K562 (cell line): ENCODE results near the gene YIPF4.

Experiments
- CBX2 ChIP-seq: fragments of 200-600 bp; sonication (generic); IDR thresholded peaks from one replicate; pipeline ENCODE4 v1.6.1; 2012; ENCODE audit warnings: mild to moderate bottlenecking, low read length, inconsistent platforms; ENCODE audit not compliant: insufficient read depth, poor library complexity, severe bottlenecking
- HIVEP1 ChIP-seq: fragments of 250-450 bp; sonication (Bioruptor Pico); IDR thresholded peaks from 2 replicates; pipeline ENCODE4 v1.4.0; 2020; ENCODE audit warnings: mild to moderate bottlenecking
- MAZ ChIP-seq, 2 experiments: fragments of 450-650 bp in 1 of 2; sonication (generic) in 1 of 2; formaldehyde crosslinking; IDR thresholded peaks in 1 of 2; conservative IDR thresholded peaks in 1 of 2; 2 replicates each; pipeline versions ENCODE4 v1.4.0 to v1.5.0; 2020; ENCODE audit warnings: mild to moderate bottlenecking in 1 of 2, missing genetic modification reagents in 1 of 2
- TCF7 ChIP-seq: sonication (generic); IDR thresholded peaks from 2 replicates; pipeline ENCODE4 v1.6.1; 2016; ENCODE audit warnings: antibody characterized with exemption, borderline replicate concordance
- ZBTB33 ChIP-seq: sonication (generic); formaldehyde crosslinking; IDR thresholded peaks from 2 replicates; pipeline ENCODE4 v1.8.1; 2023; ENCODE audit warnings: mild to moderate bottlenecking, missing genetic modification reagents
- ZNF121 ChIP-seq: sonication (generic); formaldehyde crosslinking; conservative IDR thresholded peaks from 2 replicates; pipeline ENCODE4 v1.8.0; 2022; ENCODE audit warnings: missing genetic modification reagents
- TF ChIP-seq, protein P1 (sequence below): sonication (generic); formaldehyde crosslinking; IDR thresholded peaks from 2 replicates; pipeline ENCODE4 v1.8.1; 2023; ENCODE audit warnings: mild to moderate bottlenecking, missing genetic modification reagents, moderate library complexity
- TF ChIP-seq, protein P2 (sequence below), 3 experiments: IDR thresholded peaks in 2 of 3; conservative IDR thresholded peaks in 1 of 3; 2 replicates each; pipeline ENCODE4 v1.5.1; 2011 to 2012; ENCODE audit warnings: low read length in 3 of 3, mild to moderate bottlenecking in 3 of 3, control low read depth in 2 of 3, improper control_type of control experiment in 1 of 3, inconsistent platforms in 1 of 3, low read depth in 1 of 3, mixed read lengths in 1 of 3, moderate library complexity in 1 of 3; ENCODE audit not compliant: insufficient read depth in 2 of 3
- TF ChIP-seq, protein P3 (sequence below): fragments of 250-450 bp; sonication (Bioruptor Pico); IDR thresholded peaks from 2 replicates; pipeline ENCODE4 v1.8.0; 2021; ENCODE audit warnings: moderate library complexity, mild to moderate bottlenecking, inconsistent platforms
- TF ChIP-seq, protein P4 (sequence below): sonication (generic); formaldehyde crosslinking; IDR thresholded peaks from 2 replicates; pipeline ENCODE4 v1.9.0; 2022; ENCODE audit warnings: mild to moderate bottlenecking, missing genetic modification reagents

DNA sequence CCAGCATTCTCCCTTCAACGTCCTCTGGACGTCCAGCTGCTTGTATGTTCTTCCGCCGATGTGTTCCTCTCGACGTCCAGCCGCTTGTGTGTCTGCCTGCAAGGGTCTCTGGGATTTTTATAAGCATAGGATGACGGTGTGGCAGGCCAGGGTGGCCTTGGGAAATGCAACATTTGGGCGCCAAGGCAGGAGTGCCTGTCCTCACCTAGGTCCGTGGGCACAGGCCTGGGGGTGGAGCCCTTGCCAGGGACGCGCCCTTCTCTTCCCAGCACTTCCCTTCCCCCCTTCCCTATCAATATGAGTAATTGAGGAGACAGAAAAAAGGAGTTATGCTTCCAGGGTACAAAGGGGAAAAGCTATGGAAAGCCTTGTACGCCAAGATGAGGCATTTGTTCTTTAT is 19.5 kb upstream of the YIPF4 start:
- TF ChIP-seq, protein P1, sequence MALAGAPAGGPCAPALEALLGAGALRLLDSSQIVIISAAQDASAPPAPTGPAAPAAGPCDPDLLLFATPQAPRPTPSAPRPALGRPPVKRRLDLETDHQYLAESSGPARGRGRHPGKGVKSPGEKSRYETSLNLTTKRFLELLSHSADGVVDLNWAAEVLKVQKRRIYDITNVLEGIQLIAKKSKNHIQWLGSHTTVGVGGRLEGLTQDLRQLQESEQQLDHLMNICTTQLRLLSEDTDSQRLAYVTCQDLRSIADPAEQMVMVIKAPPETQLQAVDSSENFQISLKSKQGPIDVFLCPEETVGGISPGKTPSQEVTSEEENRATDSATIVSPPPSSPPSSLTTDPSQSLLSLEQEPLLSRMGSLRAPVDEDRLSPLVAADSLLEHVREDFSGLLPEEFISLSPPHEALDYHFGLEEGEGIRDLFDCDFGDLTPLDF (CRISPR knock-in tag): no peak
- TF ChIP-seq, protein P2, sequence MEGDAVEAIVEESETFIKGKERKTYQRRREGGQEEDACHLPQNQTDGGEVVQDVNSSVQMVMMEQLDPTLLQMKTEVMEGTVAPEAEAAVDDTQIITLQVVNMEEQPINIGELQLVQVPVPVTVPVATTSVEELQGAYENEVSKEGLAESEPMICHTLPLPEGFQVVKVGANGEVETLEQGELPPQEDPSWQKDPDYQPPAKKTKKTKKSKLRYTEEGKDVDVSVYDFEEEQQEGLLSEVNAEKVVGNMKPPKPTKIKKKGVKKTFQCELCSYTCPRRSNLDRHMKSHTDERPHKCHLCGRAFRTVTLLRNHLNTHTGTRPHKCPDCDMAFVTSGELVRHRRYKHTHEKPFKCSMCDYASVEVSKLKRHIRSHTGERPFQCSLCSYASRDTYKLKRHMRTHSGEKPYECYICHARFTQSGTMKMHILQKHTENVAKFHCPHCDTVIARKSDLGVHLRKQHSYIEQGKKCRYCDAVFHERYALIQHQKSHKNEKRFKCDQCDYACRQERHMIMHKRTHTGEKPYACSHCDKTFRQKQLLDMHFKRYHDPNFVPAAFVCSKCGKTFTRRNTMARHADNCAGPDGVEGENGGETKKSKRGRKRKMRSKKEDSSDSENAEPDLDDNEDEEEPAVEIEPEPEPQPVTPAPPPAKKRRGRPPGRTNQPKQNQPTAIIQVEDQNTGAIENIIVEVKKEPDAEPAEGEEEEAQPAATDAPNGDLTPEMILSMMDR (IDR thresholded peaks at IDR 0.05 in 2 of 3, conservative IDR thresholded peaks at IDR 0.05 in 1 of 3; ENCODE audit: insufficient read depth in 2 of 3, low read depth in 1 of 3, low read length in 3 of 3): no peak
- TF ChIP-seq TCF7 (no peak), ZBTB33 (CRISPR knock-in tag) (no peak), HIVEP1 (no peak), ZNF121 (CRISPR knock-in tag) (no peak), CBX2 (no peak), MAZ (CRISPR knock-in tag; conservative IDR thresholded peaks at IDR 0.05 in 1 of 2, IDR thresholded peaks at IDR 0.05 in 1 of 2) (no peak)
- TF ChIP-seq, protein P3, sequence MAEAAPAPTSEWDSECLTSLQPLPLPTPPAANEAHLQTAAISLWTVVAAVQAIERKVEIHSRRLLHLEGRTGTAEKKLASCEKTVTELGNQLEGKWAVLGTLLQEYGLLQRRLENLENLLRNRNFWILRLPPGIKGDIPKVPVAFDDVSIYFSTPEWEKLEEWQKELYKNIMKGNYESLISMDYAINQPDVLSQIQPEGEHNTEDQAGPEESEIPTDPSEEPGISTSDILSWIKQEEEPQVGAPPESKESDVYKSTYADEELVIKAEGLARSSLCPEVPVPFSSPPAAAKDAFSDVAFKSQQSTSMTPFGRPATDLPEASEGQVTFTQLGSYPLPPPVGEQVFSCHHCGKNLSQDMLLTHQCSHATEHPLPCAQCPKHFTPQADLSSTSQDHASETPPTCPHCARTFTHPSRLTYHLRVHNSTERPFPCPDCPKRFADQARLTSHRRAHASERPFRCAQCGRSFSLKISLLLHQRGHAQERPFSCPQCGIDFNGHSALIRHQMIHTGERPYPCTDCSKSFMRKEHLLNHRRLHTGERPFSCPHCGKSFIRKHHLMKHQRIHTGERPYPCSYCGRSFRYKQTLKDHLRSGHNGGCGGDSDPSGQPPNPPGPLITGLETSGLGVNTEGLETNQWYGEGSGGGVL (CRISPR knock-in tag): no peak
- TF ChIP-seq, protein P4, sequence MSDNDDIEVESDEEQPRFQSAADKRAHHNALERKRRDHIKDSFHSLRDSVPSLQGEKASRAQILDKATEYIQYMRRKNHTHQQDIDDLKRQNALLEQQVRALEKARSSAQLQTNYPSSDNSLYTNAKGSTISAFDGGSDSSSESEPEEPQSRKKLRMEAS (CRISPR knock-in tag): no peak
